ENCODE measurements around the gene ADCY5.

DNA sequence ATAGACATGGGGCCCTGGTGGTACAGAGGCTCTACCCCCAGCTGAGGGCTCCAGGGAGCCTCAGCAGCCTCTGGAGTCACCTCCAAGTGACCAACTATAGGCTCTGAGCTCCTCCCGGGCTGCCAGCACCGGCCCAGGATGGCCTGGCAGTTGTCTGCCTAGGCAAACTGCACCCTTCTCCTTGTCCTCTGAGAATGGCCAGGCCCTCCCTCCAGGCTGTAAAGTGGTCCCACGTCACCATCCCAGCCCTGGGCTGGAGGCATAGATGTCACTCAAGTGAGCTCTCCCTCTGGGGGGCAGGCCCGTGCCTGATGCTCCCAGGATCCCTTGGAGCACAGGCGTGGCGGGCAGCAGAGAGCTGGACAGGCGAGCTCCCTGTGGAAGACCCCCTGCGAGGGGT, 127.1 kb downstream of the ADCY5 start:
- TF ChIP-seq CTCF (IDR thresholded peaks at IDR 0.05) (no peak), EZH2 (IDR thresholded peaks at IDR 0.05; ENCODE audit: borderline replicate concordance, insufficient read depth, low read depth, low read length, poor library complexity, severe bottlenecking) (no peak)
